ENCODE measurements around the gene CCDC18. TPM values are rescaled to one million over a fixed set of nuclear protein-coding genes. Genes with fewer than 3 reads are reported as not detected.
A peak's percentile ranks its signal among the peaks of the same experiment; 100 is the strongest.

CCDC18 gene
- total RNA-seq, 3 donors from 2014 or later = 2.7 to 7.7 (median 3.2) TPM

- DNase-seq (no peak), ATAC-seq (no peak)
Measured at GRCh38 chr1:93177991-93178390, 2.5 kb upstream of the CCDC18 start.

GRCh38 chr1:93178418-93178817 is 2.1 kb upstream of the CCDC18 start:
- ATAC-seq (no peak), DNase-seq (no peak)
- intact Hi-C loops (cut with DNase I, micrococcal nuclease) = no loop called here
- no peak overlapping the region for H3K4me3 ChIP-seq
- TF ChIP-seq CTCF (IDR thresholded peaks at IDR 0.05) = no peak
- peaks cover 6% of the 10 kb centered on the region for H3K36me3 ChIP-seq (ENCODE audit: low read depth)
- no peaks in the 10 kb centered on the region for H3K9me3 ChIP-seq
- H3K4me1 ChIP-seq (ENCODE audit: low read depth) = peaks cover 6% of the 10 kb centered on the region

More at GRCh38 chr1:93177991-93178390, 2.5 kb upstream of the CCDC18 start:
- TF ChIP-seq CTCF (IDR thresholded peaks at IDR 0.05) = no peak
- H3K4me3 ChIP-seq = no peak overlapping the region
- peaks cover 6% of the 10 kb centered on the region for H3K4me1 ChIP-seq (ENCODE audit: low read depth)
- H3K9me3 ChIP-seq = no peaks in the 10 kb centered on the region
- intact Hi-C loops (cut with DNase I, micrococcal nuclease) = no loop called here
- peaks cover 6% of the 10 kb centered on the region for H3K36me3 ChIP-seq (ENCODE audit: low read depth)

GRCh38 chr1:93179886-93180722 is 420 bp upstream of the CCDC18 start, which contains the start of gene TMED5:
Gene TMED5, minus strand, starts transcription at chr1:93180413. Its CDS starts 171 bp downstream, at chr1:93180242.
- Histone ChIP-seq H3K4me1 (ENCODE audit: low read depth) (peaks cover 6% of the 10 kb centered on the region), H3K4me3 (peak within 1 kb of the TSS; percentile 65), H3K9me3 (no peaks in the 10 kb centered on the region), H3K36me3 (ENCODE audit: low read depth) (peaks cover 6% of the 10 kb centered on the region)
- intact Hi-C loops (cut with DNase I, micrococcal nuclease) = no loop called here
- TF ChIP-seq CTCF (IDR thresholded peaks at IDR 0.05) = peak; percentile 9
- DNase-seq = peak; percentile 97 to 99 (median 97)
- peak; percentile 95 for ATAC-seq

- no peak for TF ChIP-seq CTCF (IDR thresholded peaks at IDR 0.05)
- intact Hi-C loops (cut with DNase I, micrococcal nuclease) = no loop called here
- H3K9me3 ChIP-seq = no peaks in the 10 kb centered on the region
- no peaks in the 10 kb centered on the region for H3K36me3 ChIP-seq (ENCODE audit: low read depth)
- no peak overlapping the region for H3K4me3 ChIP-seq
- no peak for ATAC-seq
- no peak for DNase-seq
- no peaks in the 10 kb centered on the region for H3K4me1 ChIP-seq (ENCODE audit: low read depth)
Measured at GRCh38 chr1:93186667-93187066, 6.1 kb downstream of the CCDC18 start.

- Histone ChIP-seq H3K4me3 (no peak overlapping the region), H3K4me1 (ENCODE audit: low read depth) (no peaks in the 10 kb centered on the region), H3K36me3 (ENCODE audit: low read depth) (no peaks in the 10 kb centered on the region), H3K9me3 (no peaks in the 10 kb centered on the region)
- DNase-seq (no peak), ATAC-seq (no peak)
- intact Hi-C loops (cut with DNase I, micrococcal nuclease) = no loop called here
- no peak for TF ChIP-seq CTCF (IDR thresholded peaks at IDR 0.05)
Measured at GRCh38 chr1:93190432-93190831, 9.9 kb downstream of the CCDC18 start.

Data from mucosa of descending colon (tissue), 3 donors.